Ishikawa (cell line): ENCODE results near the gene VPS37B.
A peak's percentile ranks its signal among the peaks of the same experiment; 100 is the strongest.

Source experiments
- EP300 ChIP-seq: IDR thresholded peaks from 2 replicates; pipeline ENCODE4 v1.6.1; 2012; ENCODE audit warnings: borderline replicate concordance
- RAD21 ChIP-seq: IDR thresholded peaks from 2 replicates; pipeline ENCODE4 v1.6.1; 2012; ENCODE audit warnings: low read depth
- TAF1 ChIP-seq: IDR thresholded peaks from 2 replicates; pipeline ENCODE4 v1.6.1; 2012; ENCODE audit warnings: low read depth, mild to moderate bottlenecking
- TF ChIP-seq, protein P1 (sequence below): IDR thresholded peaks from 2 replicates; pipeline ENCODE4 v1.6.1; 2012; ENCODE audit warnings: low read depth, mild to moderate bottlenecking

DNA sequence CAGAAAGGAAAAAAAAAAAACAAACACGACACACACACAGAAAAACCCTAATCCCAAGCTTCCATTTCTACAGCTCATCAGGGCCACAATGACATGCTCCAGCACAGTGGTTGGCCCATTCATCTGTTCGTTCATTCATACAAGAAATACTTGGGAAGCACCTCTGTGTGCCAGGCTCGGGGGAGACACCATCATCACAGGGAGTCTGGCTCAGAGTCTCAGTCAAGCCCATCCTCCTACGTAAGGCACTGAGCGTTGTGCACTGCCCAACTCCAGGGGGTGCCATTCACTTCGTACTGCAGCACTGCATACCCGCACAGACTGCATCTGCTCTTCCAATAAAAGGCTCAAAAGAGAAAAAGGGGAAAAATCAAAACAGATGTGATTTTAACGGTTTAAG lies 15.3 kb downstream of the VPS37B start:
- TF ChIP-seq TAF1 (no peak), EP300 (no peak), RAD21 (peak; percentile 63)
- TF ChIP-seq, protein P1, sequence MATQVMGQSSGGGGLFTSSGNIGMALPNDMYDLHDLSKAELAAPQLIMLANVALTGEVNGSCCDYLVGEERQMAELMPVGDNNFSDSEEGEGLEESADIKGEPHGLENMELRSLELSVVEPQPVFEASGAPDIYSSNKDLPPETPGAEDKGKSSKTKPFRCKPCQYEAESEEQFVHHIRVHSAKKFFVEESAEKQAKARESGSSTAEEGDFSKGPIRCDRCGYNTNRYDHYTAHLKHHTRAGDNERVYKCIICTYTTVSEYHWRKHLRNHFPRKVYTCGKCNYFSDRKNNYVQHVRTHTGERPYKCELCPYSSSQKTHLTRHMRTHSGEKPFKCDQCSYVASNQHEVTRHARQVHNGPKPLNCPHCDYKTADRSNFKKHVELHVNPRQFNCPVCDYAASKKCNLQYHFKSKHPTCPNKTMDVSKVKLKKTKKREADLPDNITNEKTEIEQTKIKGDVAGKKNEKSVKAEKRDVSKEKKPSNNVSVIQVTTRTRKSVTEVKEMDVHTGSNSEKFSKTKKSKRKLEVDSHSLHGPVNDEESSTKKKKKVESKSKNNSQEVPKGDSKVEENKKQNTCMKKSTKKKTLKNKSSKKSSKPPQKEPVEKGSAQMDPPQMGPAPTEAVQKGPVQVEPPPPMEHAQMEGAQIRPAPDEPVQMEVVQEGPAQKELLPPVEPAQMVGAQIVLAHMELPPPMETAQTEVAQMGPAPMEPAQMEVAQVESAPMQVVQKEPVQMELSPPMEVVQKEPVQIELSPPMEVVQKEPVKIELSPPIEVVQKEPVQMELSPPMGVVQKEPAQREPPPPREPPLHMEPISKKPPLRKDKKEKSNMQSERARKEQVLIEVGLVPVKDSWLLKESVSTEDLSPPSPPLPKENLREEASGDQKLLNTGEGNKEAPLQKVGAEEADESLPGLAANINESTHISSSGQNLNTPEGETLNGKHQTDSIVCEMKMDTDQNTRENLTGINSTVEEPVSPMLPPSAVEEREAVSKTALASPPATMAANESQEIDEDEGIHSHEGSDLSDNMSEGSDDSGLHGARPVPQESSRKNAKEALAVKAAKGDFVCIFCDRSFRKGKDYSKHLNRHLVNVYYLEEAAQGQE = no peak
